NCI-H1048 (cell line): ENCODE data around the gene KLHL17.

Experiments used
- DNase-seq: peaks from one replicate; lab custom pipeline; 2025; lab: John Stamatoyannopoulos, UW

KLHL17 gene

GRCh38 chr1:923131-923990 is 37.0 kb upstream of the KLHL17 start, which contains the start of gene SAMD11:
TSS of gene SAMD11 (plus strand) at chr1:923923. CDS start at chr1:924432, 509 bp downstream.
- DNase-seq = peak; percentile 53

- no peak for DNase-seq
These were observed 36.3 kb upstream of the KLHL17 start for GRCh38 chr1:923991-924655.

DNA sequence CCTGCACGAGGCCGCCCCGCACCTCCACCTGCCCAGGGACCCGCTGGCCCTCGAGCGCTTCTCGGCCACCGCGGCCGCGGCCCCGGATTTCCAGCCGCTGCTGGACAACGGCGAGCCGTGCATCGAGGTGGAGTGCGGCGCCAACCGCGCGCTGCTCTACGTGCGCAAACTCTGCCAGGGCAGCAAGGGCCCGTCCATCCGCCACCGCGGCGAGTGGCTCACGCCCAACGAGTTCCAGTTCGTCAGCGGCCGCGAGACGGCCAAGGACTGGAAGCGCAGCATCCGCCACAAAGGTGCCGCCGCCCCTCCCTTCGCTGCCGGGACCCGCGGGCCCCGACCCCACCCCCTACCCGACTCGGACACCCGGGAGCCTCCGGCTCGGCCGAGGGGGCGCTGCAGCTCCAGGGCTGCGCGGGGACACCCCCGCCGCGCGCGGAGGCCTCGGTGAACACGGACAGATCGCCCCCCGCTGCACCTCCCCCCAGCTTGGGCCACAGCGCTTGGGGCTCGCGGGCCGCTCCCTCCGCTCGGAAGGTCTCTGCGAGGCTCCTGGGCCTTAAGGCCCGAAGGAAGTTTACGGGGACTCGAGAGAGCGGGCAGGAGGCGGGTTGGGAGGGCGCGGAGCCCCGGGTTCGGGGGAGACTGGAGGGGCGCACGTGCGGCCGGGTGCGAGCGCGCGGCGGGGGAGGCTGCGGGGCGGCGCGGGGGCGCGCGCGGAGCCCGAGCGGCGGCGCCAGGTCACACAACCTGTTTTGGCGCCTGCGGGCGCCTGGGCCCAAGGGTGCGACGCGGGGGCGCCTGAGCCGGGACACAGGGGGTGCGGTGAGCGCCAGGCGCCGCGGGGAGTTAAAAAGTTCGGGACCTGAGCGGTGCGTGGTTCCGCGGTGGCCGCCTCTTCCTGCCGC is 35.5 kb upstream of the KLHL17 start:
- no peak for DNase-seq

- no peak for DNase-seq
These were observed 34.6 kb upstream of the KLHL17 start for GRCh38 chr1:925561-926421.

- no peak for DNase-seq
These were observed 33.1 kb upstream of the KLHL17 start for GRCh38 chr1:927234-927633.

- DNase-seq = no peak
These were observed 32.6 kb upstream of the KLHL17 start for GRCh38 chr1:927748-928147.

DNA sequence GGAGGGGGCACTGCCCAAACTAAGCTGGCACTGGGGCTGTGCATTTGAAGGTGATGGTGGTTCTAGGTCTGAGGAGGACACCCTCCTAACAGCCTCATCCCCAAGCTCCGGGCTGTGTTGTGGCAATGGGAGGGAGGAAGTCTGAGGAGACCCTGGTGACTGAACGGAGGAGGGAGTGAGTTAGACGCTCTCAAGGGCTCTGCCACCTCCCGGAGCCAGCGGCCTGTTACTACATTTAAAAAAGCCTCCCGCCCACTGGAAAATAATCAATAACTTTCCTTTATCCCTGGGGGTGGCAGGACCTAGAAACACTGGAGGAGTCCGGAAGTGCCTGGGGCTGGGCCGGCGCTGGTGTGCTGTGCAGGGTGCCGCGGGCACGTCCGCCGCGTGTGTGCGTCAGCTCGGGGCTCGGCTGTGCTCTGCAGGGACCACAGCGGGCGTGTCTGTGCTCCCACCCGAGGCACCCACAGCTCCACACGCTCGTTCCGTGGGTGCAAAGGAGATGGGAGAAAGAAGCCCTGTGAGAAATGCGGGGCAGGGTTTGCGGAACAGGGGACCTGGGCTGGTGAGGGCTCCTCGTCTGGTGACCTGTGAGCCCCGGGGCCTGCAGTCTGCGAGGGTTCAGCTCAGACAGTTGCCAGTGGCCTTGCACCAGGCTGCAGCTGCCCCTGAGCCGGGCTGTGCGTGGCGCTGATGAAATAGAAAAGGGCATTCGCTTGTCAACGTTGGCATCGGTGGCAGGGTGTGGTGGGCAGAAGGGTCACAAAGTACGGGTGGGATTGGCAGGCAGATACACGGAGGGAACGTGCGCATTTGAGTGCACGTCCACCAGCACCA is 31.3 kb upstream of the KLHL17 start:
- no peak for DNase-seq

DNA sequence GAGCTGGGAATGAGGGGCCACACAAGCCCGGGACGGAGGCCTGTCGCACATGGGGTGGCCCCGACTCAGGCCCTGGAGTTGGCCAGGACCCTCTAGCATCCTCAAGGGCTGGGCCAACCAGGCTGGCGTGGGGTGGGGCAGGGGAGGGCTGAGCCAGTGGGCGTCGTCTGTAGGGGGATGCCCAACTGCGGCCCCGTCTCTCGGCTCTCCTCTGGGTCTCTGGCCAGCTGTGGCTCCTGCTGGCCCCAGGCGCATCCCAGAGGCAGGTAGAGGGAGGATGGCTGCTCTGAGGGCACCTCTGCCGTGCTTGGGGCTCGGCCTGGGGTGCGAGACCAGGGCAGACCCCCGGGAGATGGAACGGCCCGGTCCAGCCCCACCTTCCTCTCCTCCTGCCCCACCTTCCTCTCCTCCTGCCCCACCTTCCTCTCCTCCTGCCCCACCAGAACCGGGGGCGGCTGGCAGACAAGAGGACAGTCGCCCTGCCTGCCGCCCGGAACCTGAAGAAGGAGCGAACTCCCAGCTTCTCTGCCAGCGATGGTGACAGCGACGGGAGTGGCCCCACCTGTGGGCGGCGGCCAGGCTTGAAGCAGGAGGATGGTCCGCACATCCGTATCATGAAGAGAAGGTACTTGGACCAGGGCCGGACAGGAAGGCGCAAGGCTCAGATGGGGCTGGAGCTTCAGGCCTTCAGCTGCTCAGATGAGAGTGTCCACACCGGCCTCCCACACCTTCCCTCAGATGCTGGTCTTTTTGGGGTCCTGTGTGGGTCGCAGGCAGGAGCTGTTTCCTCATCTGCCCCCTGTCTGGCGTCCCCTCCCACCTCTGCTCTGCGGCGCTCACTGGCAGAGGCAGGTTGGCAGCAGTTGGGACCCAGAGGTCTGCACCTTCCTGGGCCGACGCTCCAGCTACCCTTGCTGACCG is 30.4 kb upstream of the KLHL17 start:
- no peak for DNase-seq

DNA sequence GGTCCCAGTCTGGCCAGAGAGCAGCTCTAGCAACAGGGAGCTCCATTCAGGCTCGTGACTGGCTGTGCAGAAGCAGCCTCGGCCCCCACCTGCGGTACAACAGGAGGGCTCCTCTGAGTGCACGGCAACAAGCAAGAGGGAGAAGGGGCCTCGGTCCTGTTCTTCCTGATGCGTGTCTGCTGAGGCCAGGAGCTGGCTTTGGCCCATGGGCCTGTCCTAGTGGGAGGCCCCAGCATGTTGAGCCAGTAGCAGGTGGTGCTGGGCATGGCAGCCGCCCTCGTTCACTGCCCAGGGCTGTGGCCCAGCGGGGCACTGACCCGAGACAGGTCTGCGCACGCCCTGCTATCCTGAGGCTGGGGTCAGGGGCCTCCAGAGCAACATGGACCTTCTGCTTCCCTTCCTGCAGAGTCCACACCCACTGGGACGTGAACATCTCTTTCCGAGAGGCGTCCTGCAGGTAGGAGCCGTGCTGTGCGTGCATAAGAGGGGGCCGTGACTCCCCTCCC is 29.7 kb upstream of the KLHL17 start:
- DNase-seq = no peak

- DNase-seq = no peak
These were observed 28.8 kb upstream of the KLHL17 start for GRCh38 chr1:931380-932172.

- DNase-seq = no peak
These were observed 28.2 kb upstream of the KLHL17 start for GRCh38 chr1:932173-932510.

DNA sequence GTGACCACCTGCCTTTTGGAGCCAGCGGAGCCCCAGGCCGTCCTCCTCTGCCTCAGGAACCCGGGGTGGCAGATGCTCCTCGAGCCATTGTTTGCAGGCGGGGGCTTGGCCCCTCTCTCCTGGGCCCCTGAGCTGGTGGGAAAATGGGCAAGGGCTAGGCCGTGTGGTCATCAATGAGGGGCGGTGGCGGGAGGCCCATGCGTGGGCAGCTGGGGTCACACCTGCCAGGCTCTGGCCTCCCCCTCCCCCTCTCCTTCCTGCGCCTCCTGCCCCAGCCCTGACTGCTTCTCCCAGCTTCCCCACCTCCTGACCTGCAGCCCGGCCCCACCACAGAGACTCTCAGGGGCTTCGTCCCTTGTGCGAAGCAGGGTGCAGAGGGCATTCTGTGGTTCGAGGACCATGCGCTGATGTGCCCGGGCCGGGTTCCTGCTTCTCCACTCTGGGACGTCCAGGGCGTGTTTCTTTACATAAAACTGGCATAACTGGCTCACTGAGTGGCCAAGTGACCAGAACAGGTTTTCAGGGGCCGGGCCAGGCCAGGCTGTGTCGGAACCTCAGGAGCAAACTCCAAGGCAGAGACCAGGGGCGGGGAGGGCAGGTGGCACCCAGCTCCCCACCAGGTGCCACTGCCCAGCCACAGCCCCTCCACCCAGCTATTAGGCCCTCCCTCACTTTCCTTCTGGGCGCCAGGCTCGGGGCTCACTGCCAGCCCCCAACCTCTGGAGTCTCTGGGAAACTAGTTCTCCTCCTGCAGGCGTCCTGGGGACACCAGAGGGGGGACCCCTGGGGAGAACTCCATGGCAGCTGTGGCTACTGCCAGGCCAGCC is 27.4 kb upstream of the KLHL17 start:
- no peak for DNase-seq

GRCh38 chr1:933603-933940 is 26.8 kb upstream of the KLHL17 start:
- no peak for DNase-seq

DNA sequence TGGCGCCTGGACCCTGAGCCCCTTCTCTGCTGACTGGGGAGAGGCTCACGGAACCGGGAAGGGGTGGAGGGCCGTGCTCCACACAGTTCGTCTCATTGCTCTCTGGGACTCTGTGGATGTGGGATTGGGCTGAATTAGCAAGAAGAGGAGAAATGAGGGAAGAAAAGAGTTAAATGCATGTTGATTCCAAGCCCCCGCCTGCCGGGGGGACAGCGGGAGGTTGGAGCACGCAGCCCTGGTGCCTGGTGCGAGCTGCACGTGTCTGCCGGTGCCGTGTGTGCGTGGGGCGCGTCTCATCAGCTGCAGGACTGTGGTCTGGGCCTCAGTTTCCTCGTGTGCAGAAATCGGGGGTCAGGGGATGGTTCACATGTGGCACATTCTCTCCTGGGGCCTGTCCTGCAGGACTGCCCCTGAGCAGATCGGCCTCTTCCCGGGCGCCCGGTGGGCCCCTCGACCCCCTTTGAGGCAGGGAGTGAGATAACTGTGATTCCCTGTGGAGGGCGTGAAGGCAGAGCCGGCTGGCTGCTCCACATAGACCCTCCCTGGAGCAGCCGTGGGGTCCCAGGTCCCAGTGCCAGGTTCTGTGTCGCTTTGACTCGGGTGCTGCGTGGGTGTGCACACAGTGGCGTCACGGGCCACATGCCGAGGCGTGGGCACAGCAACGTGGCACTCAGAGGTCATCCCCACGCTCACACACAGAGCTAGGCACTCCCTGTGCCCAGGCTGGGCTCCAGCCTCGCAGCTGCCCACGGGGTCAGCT is 25.2 kb upstream of the KLHL17 start:
- DNase-seq = no peak

DNA sequence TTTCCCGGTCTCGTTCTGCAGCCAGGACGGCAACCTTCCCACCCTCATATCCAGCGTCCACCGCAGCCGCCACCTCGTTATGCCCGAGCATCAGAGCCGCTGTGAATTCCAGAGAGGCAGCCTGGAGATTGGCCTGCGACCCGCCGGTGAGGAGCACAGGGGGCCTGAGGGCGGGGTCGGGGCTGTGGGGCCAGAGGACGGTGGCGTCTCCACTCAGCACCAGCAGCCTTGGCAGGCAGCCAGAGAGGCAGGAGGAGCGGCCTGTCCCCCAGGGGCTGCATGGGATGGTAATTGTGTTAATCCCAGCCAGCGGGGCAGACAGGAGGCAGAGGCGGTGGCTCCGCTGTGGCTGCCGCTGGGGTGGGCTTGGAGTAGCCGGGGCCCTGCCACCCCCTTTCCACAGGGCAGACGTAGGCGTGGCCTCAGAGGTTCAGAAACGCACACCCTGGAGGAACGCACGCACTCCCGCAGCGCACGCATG is 24.6 kb upstream of the KLHL17 start:
- DNase-seq = no peak

GRCh38 chr1:936348-937264 is 23.8 kb upstream of the KLHL17 start:
- DNase-seq = no peak
